Mesendoderm (in vitro differentiated cells): ENCODE measurements around the gene FPR1. TPM values are rescaled to one million over a fixed set of nuclear protein-coding genes. Genes with fewer than 3 reads are reported as not detected.

Experiments
- DNase-seq: peaks from one replicate; pipeline ENCODE4 v3.0.0; 2013
- H2AK5ac ChIP-seq: 2 replicates; pipeline ENCODE4 v1.6.1; 2013; ENCODE audit warnings: low read length, inconsistent platforms
- H2BK120ac ChIP-seq: 2 replicates; pipeline ENCODE4 v1.6.1; 2013; ENCODE audit warnings: low read depth, mild to moderate bottlenecking, low read length, moderate library complexity, mixed read lengths
- H2BK15ac ChIP-seq: replicated peaks from 2 replicates; pipeline ENCODE4 v1.6.1; 2013; ENCODE audit warnings: low read depth, mild to moderate bottlenecking, moderate library complexity
- H2BK5ac ChIP-seq: 2 replicates; pipeline ENCODE4 v1.6.1; 2013; ENCODE audit warnings: low read length, inconsistent platforms
- H3K18ac ChIP-seq: 2 replicates; pipeline ENCODE4 v1.6.1; 2013; ENCODE audit warnings: mild to moderate bottlenecking, low read length, mixed read lengths
- H3K23ac ChIP-seq: one replicate; pipeline ENCODE4 v1.6.1; 2013; ENCODE audit warnings: low read length
- H3K27ac ChIP-seq: 2 replicates; pipeline ENCODE4 v1.5.1; 2013; ENCODE audit warnings: low read depth, mild to moderate bottlenecking, inconsistent platforms, low read length, moderate library complexity
- H3K27me3 ChIP-seq: 2 replicates; pipeline ENCODE4 v1.6.1; 2013; ENCODE audit warnings: low read length, control low read depth, mild to moderate bottlenecking, inconsistent platforms; ENCODE audit not compliant: insufficient read depth, poor library complexity
- H3K36me3 ChIP-seq: 2 replicates; pipeline ENCODE4 v1.6.1; 2013; ENCODE audit warnings: low read length, inconsistent platforms; ENCODE audit not compliant: control insufficient read depth, insufficient read depth
- H3K4ac ChIP-seq: one replicate; pipeline ENCODE4 v1.6.1; 2013; ENCODE audit warnings: low read depth, mild to moderate bottlenecking, low read length, moderate library complexity
- H3K4me1 ChIP-seq: 2 replicates; pipeline ENCODE4 v1.6.1; 2013; ENCODE audit warnings: low read depth, low read length, inconsistent platforms; ENCODE audit not compliant: control insufficient read depth
- H3K4me2 ChIP-seq: 2 replicates; pipeline ENCODE4 v1.6.1; 2013; ENCODE audit warnings: low read length
- H3K4me3 ChIP-seq: 2 replicates; pipeline ENCODE4 v1.5.1; 2013; ENCODE audit warnings: mild to moderate bottlenecking, low read length
- H3K56ac ChIP-seq: one replicate; pipeline ENCODE4 v1.6.1; 2013; ENCODE audit warnings: low read length
- H3K79me1 ChIP-seq: 2 replicates; pipeline ENCODE4 v1.6.1; 2013; ENCODE audit warnings: low read length, inconsistent platforms
- H3K79me2 ChIP-seq: 2 replicates; pipeline ENCODE4 v1.6.1; 2013; ENCODE audit warnings: mild to moderate bottlenecking, low read length; ENCODE audit not compliant: control insufficient read depth, insufficient read depth
- H3K9ac ChIP-seq: 2 replicates; pipeline ENCODE4 v1.6.1; 2013; ENCODE audit warnings: low read length, inconsistent platforms
- H4K5ac ChIP-seq: one replicate; pipeline ENCODE4 v1.6.1; 2013; ENCODE audit warnings: low read length
- H4K8ac ChIP-seq: one replicate; pipeline ENCODE4 v1.6.1; 2013; ENCODE audit warnings: low read depth, mild to moderate bottlenecking, control low read depth, low read length, moderate library complexity
- WGBS: extraction: QIAGEN DNeasy Blood & Tissue Kit; methylation state at CpG from one replicate; pipeline ENCODE4 v1.1.7; 2013; ENCODE audit warnings: low lambda C conversion rate, missing lambda C conversion rate; ENCODE audit not compliant: insufficient coverage; ENCODE audit errors: extremely low coverage; 5-methylcytosine and 5-hydroxymethylcytosine counted together
- polyA plus RNA-seq, 2 experiments: library from polyadenylated mRNA; stranded (reverse); fragments of 200-250 nt; gene quantifications; one replicate each; pipeline ENCODE4 v1.2.3, GENCODE V29; 2013

FPR1 gene, protein sequence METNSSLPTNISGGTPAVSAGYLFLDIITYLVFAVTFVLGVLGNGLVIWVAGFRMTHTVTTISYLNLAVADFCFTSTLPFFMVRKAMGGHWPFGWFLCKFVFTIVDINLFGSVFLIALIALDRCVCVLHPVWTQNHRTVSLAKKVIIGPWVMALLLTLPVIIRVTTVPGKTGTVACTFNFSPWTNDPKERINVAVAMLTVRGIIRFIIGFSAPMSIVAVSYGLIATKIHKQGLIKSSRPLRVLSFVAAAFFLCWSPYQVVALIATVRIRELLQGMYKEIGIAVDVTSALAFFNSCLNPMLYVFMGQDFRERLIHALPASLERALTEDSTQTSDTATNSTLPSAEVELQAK
- not detected for polyA plus RNA-seq (2013, experiment 1 of 2)
- polyA plus RNA-seq (2013, experiment 2 of 2), result 0.01 TPM

- Histone ChIP-seq H3K27me3 (no peaks in the 10 kb centered on the region), H2BK15ac (no peak within 1 kb of the TSS), H3K27ac (no peak within 1 kb of the TSS), H4K8ac (no peak within 1 kb of the TSS), H3K79me2 (no peaks in the 10 kb centered on the region), H3K4me3 (no peak within 1 kb of the TSS), H4K5ac (no peak within 1 kb of the TSS), H3K23ac (no peak within 1 kb of the TSS), H3K56ac (no peak within 1 kb of the TSS), H3K4me1 (no peaks in the 10 kb centered on the region), H3K4me2 (no peak within 1 kb of the TSS), H3K4ac (no peak within 1 kb of the TSS), H2BK5ac (no peak within 1 kb of the TSS), H3K36me3 (no peaks in the 10 kb centered on the region), H2AK5ac (no peak within 1 kb of the TSS), H3K18ac (no peak within 1 kb of the TSS), H2BK120ac (no peak within 1 kb of the TSS), H3K79me1 (no peaks in the 10 kb centered on the region), H3K9ac (no peak within 1 kb of the TSS)
- WGBS, result no CpG with 5 or more reads among the region's 2 CpGs
- no peak for DNase-seq
Observed at GRCh38 chr19:51751655-51752054, at the start of gene FPR1. Gene FPR1 (minus strand): TSS chr19:51751878. CDS start chr19:51746994, 4,884 bp downstream.

- no peak overlapping the region for H2BK5ac ChIP-seq
- no peak overlapping the region for H2BK15ac ChIP-seq
- no peak overlapping the region for H3K18ac ChIP-seq
- no peaks in the 10 kb centered on the region for H3K4me1 ChIP-seq
- H3K23ac ChIP-seq, result no peak overlapping the region
- H3K9ac ChIP-seq, result no peak overlapping the region
- H3K56ac ChIP-seq, result no peak overlapping the region
- no CpG with 5 or more reads among the region's 7 CpGs for WGBS
- DNase-seq, result no peak
- no peak overlapping the region for H4K8ac ChIP-seq
- H4K5ac ChIP-seq, result no peak overlapping the region
- no peaks in the 10 kb centered on the region for H3K27me3 ChIP-seq
- no peak overlapping the region for H3K4me3 ChIP-seq
- no peak overlapping the region for H3K4me2 ChIP-seq
- no peak overlapping the region for H2AK5ac ChIP-seq
- H3K36me3 ChIP-seq, result no peaks in the 10 kb centered on the region
- no peak overlapping the region for H3K27ac ChIP-seq
- H2BK120ac ChIP-seq, result no peak overlapping the region
- no peak overlapping the region for H3K4ac ChIP-seq
- no peaks in the 10 kb centered on the region for H3K79me2 ChIP-seq
- no peaks in the 10 kb centered on the region for H3K79me1 ChIP-seq
Observed at GRCh38 chr19:51800473-51801244, 49.0 kb upstream of the FPR1 start.

GRCh38 chr19:51799774-51800472, 48.2 kb upstream of the FPR1 start:
- Histone ChIP-seq H3K4me1 (no peaks in the 10 kb centered on the region), H3K9ac (no peak overlapping the region), H4K5ac (no peak overlapping the region), H2BK15ac (no peak overlapping the region), H2BK5ac (no peak overlapping the region), H3K79me2 (no peaks in the 10 kb centered on the region), H2BK120ac (no peak overlapping the region), H3K27me3 (no peaks in the 10 kb centered on the region), H3K23ac (no peak overlapping the region), H3K36me3 (no peaks in the 10 kb centered on the region), H3K56ac (no peak overlapping the region), H3K27ac (no peak overlapping the region), H3K4me3 (no peak overlapping the region), H3K4me2 (no peak overlapping the region), H3K18ac (no peak overlapping the region), H4K8ac (no peak overlapping the region), H3K4ac (no peak overlapping the region), H2AK5ac (no peak overlapping the region), H3K79me1 (no peaks in the 10 kb centered on the region)
- DNase-seq, result no peak
- WGBS, result no CpG with 5 or more reads among the region's 13 CpGs

DNA sequence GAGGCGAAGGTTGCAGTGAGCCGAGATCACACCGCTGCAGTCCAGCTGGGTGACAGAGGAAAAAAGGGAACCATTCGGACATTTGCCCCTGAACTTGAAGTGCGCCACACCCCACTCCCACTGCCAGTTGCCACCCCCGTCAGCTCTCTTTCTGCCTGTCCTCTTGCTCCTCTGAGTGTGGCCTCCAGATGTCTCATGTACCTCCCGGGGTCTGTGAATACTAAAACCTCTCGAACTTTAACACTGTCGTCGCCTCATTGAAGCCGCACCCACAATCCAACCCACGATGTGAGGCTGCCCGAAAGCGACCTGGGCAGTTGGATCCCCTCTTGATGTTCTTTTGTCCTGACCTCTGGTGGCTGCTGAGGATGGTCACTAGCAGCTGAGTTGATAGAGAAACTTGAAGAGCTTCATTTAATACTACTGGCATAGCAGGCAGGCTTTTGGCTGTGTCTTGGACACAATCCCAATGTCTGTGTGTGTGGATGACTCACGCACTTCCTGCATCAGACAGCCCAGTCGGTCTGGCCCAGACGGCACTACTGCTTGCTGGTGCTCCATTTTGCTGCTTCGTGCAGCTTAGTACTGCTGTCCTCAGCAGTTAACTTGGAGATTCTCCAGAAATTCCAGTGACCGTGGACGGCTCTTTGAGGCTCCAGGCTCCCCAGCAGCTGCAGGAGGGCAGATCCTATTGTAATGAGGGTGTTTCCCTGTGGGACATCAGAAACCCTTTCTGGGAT, 47.5 kb upstream of the FPR1 start:
- no peak overlapping the region for H2BK5ac ChIP-seq
- no peaks in the 10 kb centered on the region for H3K27me3 ChIP-seq
- H3K36me3 ChIP-seq, result no peaks in the 10 kb centered on the region
- no peaks in the 10 kb centered on the region for H3K79me1 ChIP-seq
- no peak overlapping the region for H3K4me3 ChIP-seq
- no peak overlapping the region for H4K5ac ChIP-seq
- H3K4me1 ChIP-seq, result no peaks in the 10 kb centered on the region
- no peak for DNase-seq
- H2AK5ac ChIP-seq, result no peak overlapping the region
- H3K27ac ChIP-seq, result no peak overlapping the region
- no peak overlapping the region for H3K18ac ChIP-seq
- no peak overlapping the region for H3K9ac ChIP-seq
- no peak overlapping the region for H2BK15ac ChIP-seq
- H3K23ac ChIP-seq, result no peak overlapping the region
- H3K4ac ChIP-seq, result no peak overlapping the region
- no peak overlapping the region for H2BK120ac ChIP-seq
- no peaks in the 10 kb centered on the region for H3K79me2 ChIP-seq
- no peak overlapping the region for H4K8ac ChIP-seq
- H3K56ac ChIP-seq, result no peak overlapping the region
- WGBS, result no CpG with 5 or more reads among the region's 20 CpGs
- H3K4me2 ChIP-seq, result no peak overlapping the region

GRCh38 chr19:51798062-51798461, 46.4 kb upstream of the FPR1 start:
- Histone ChIP-seq H3K79me1 (no peaks in the 10 kb centered on the region), H2BK5ac (no peak overlapping the region), H3K27me3 (no peaks in the 10 kb centered on the region), H3K79me2 (no peaks in the 10 kb centered on the region), H3K18ac (no peak overlapping the region), H3K4me2 (no peak overlapping the region), H4K5ac (no peak overlapping the region), H2BK15ac (no peak overlapping the region), H3K4me1 (no peaks in the 10 kb centered on the region), H2BK120ac (no peak overlapping the region), H3K4me3 (no peak overlapping the region), H3K23ac (no peak overlapping the region), H3K27ac (no peak overlapping the region), H4K8ac (no peak overlapping the region), H3K56ac (no peak overlapping the region), H3K9ac (no peak overlapping the region), H3K36me3 (no peaks in the 10 kb centered on the region), H3K4ac (no peak overlapping the region), H2AK5ac (no peak overlapping the region)
- no CpG with 5 or more reads among the region's 3 CpGs for WGBS
- DNase-seq, result peak; percentile 68
